Fibroblast of lung (primary cell): ENCODE measurements around the gene DLG5. TPM values are rescaled to one million over a fixed set of nuclear protein-coding genes. Genes with fewer than 3 reads are reported as not detected.

Experiments
- DNase-seq, 2 donors: peaks; one replicate each; pipeline versions ENCODE4 v3.0.0 to v3.0.0-alpha.2; 2010; ENCODE audit warnings: low read depth in 2 of 2
- H2AFZ ChIP-seq: 2 replicates; pipeline ENCODE4 v1.5.1; 2012; ENCODE audit warnings: low read length, control low read depth, inconsistent platforms
- H3K27ac ChIP-seq: 2 replicates; pipeline ENCODE4 v1.5.1; 2011; ENCODE audit warnings: low read length, control low read depth; ENCODE audit not compliant: insufficient read depth
- H3K27me3 ChIP-seq: 2 replicates; pipeline ENCODE4 v1.5.1; 2011; ENCODE audit warnings: mild to moderate bottlenecking, low read length; ENCODE audit not compliant: control insufficient read depth, insufficient read depth
- H3K36me3 ChIP-seq: 2 replicates; pipeline ENCODE4 v1.5.1; 2011; ENCODE audit warnings: low read length; ENCODE audit not compliant: control insufficient read depth, insufficient read depth
- H3K4me1 ChIP-seq: 2 replicates; pipeline ENCODE4 v1.5.1; 2011; ENCODE audit warnings: low read length; ENCODE audit not compliant: control insufficient read depth, insufficient read depth; ENCODE audit errors: extremely low read depth
- H3K4me2 ChIP-seq: 2 replicates; pipeline ENCODE4 v1.5.1; 2011; ENCODE audit warnings: low read length, control low read depth; ENCODE audit not compliant: insufficient read depth; ENCODE audit errors: extremely low read depth
- H3K4me3 ChIP-seq, 4 experiments: fragments of 200-600 bp in 1 of 4; sonication (generic) in 1 of 4; replicated peaks in 1 of 4; 2 replicates each; pipeline ENCODE4 v1.5.1; 2011 to 2016; ENCODE audit warnings: low read length in 4 of 4, low read depth in 3 of 4, mild to moderate bottlenecking in 3 of 4, control low read depth in 2 of 4, inconsistent platforms in 1 of 4, mixed read lengths in 1 of 4; ENCODE audit not compliant: insufficient read depth in 1 of 4; ENCODE audit errors: control extremely low read depth in 1 of 4
- H3K79me2 ChIP-seq: 2 replicates; pipeline ENCODE4 v1.5.1; 2012; ENCODE audit warnings: mild to moderate bottlenecking, low read length, inconsistent platforms; ENCODE audit not compliant: control insufficient read depth, insufficient read depth
- H3K9ac ChIP-seq: 2 replicates; pipeline ENCODE4 v1.5.1; 2011; ENCODE audit warnings: mild to moderate bottlenecking, low read length, control low read depth; ENCODE audit not compliant: insufficient read depth
- H3K9me3 ChIP-seq: 2 replicates; pipeline ENCODE4 v1.5.1; 2012; ENCODE audit warnings: low read depth, low read length; ENCODE audit not compliant: control insufficient read depth, insufficient read depth
- H4K20me1 ChIP-seq: 2 replicates; pipeline ENCODE4 v1.5.1; 2011; ENCODE audit warnings: low read length; ENCODE audit not compliant: control insufficient read depth, insufficient read depth; ENCODE audit errors: extremely low read depth
- EZH2 ChIP-seq: IDR thresholded peaks from 2 replicates; pipeline ENCODE4 v1.5.1; 2012; ENCODE audit warnings: low read length, control low read depth, mild to moderate bottlenecking; ENCODE audit errors: missing control alignments
- polyA plus RNA-seq, 2 donors: library from polyadenylated mRNA; depleted of rRNA in 1 of 2; stranded (reverse) in 1 of 2; unstranded in 1 of 2; fragments of >200 nt; gene quantifications; 2 replicates each; pipeline ENCODE4 v1.2.1, GENCODE V29; 2011 to 2012; ENCODE audit warnings: missing spikeins in 1 of 2
- total RNA-seq: library from RNA; depleted of rRNA; stranded (reverse); fragments of >200 nt; gene quantifications from 2 replicates; pipeline ENCODE4 v1.2.1, GENCODE V29; 2014
- TF ChIP-seq, protein P1 (sequence below), 2 donors: IDR thresholded peaks in 1 of 2; conservative IDR thresholded peaks in 1 of 2; 1 replicate in 1 of 2; 2 replicates in 1 of 2; pipeline ENCODE4 v1.5.1; 2011 to 2012; ENCODE audit warnings: low read length in 2 of 2, control low read depth in 1 of 2, inconsistent platforms in 1 of 2, low read depth in 1 of 2, mild to moderate bottlenecking in 1 of 2

The DLG5 gene
- total and polyA plus RNA-seq, 2 donors (not counting 1 experiment from before 2014, with no cell fraction given), result 15.3 to 40.8 TPM

DNA sequence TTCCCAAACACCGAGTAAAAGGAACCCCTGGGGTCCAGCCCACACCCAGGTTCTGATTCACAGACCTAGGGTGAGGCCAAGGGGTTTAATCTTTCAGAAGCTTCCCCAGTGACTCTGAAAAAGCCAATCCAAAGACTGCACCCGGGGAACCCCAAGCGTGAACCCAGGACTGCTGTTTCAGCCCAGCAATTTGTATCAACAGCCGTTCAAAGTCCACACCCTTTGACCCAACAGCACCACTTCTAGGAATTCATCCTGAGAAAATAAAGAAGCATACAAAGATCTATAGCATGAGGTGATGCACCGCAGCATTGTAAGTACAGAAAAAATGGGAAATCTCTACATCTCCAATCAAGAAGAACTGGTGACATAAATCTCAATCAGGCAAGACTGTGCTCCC, 24.4 kb downstream of the DLG5 start:
- Histone ChIP-seq H4K20me1 (no peaks in the 10 kb centered on the region), H3K9ac (no peak overlapping the region), H2AFZ (no peak overlapping the region), H3K27ac (no peak overlapping the region), H3K4me1 (peaks cover 6% of the 10 kb centered on the region), H3K4me2 (no peak overlapping the region), H3K9me3 (no peaks in the 10 kb centered on the region), H3K4me3 (no peak overlapping the region), H3K27me3 (no peaks in the 10 kb centered on the region), H3K36me3 (no peaks in the 10 kb centered on the region), H3K79me2 (peaks cover 36% of the 10 kb centered on the region)
- no peak for TF ChIP-seq EZH2
- TF ChIP-seq, protein P1, sequence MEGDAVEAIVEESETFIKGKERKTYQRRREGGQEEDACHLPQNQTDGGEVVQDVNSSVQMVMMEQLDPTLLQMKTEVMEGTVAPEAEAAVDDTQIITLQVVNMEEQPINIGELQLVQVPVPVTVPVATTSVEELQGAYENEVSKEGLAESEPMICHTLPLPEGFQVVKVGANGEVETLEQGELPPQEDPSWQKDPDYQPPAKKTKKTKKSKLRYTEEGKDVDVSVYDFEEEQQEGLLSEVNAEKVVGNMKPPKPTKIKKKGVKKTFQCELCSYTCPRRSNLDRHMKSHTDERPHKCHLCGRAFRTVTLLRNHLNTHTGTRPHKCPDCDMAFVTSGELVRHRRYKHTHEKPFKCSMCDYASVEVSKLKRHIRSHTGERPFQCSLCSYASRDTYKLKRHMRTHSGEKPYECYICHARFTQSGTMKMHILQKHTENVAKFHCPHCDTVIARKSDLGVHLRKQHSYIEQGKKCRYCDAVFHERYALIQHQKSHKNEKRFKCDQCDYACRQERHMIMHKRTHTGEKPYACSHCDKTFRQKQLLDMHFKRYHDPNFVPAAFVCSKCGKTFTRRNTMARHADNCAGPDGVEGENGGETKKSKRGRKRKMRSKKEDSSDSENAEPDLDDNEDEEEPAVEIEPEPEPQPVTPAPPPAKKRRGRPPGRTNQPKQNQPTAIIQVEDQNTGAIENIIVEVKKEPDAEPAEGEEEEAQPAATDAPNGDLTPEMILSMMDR (conservative IDR thresholded peaks at IDR 0.05 in 1 of 2, IDR thresholded peaks at IDR 0.05 in 1 of 2; ENCODE audit: low read depth in 1 of 2, low read length in 2 of 2), result no peak
- DNase-seq, result no peak

DNA sequence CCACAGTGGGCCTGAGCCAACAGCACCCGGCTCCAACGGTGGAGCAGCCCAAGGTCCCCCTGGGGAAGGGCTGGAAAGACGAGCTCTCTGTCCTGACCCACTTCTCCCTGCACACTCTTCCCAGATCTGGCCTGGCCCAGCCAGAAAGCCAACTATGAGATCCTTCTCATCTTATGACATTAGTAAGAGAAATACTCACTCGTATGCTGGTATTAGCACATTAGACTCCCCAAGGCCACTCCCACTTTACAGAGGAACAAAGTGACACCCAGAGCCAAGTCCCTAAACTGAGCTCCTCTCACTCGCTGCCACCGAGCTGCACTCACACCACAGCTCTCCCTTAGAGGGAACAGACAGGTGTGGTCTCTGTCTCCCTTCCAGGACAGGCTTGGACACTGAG, 24.8 kb downstream of the DLG5 start:
- H2AFZ ChIP-seq, result no peak overlapping the region
- no peak for TF ChIP-seq EZH2
- TF ChIP-seq, protein P1 (conservative IDR thresholded peaks at IDR 0.05 in 1 of 2, IDR thresholded peaks at IDR 0.05 in 1 of 2; ENCODE audit: low read depth in 1 of 2, low read length in 2 of 2), result no peak
- no peak overlapping the region for H3K4me3 ChIP-seq
- H3K4me1 ChIP-seq, result peaks cover 6% of the 10 kb centered on the region
- no peaks in the 10 kb centered on the region for H3K27me3 ChIP-seq
- H3K4me2 ChIP-seq, result no peak overlapping the region
- no peaks in the 10 kb centered on the region for H4K20me1 ChIP-seq
- H3K27ac ChIP-seq, result no peak overlapping the region
- H3K9ac ChIP-seq, result no peak overlapping the region
- no peaks in the 10 kb centered on the region for H3K9me3 ChIP-seq
- DNase-seq, result no peak
- H3K36me3 ChIP-seq, result no peaks in the 10 kb centered on the region
- H3K79me2 ChIP-seq, result peaks cover 33% of the 10 kb centered on the region

DNA sequence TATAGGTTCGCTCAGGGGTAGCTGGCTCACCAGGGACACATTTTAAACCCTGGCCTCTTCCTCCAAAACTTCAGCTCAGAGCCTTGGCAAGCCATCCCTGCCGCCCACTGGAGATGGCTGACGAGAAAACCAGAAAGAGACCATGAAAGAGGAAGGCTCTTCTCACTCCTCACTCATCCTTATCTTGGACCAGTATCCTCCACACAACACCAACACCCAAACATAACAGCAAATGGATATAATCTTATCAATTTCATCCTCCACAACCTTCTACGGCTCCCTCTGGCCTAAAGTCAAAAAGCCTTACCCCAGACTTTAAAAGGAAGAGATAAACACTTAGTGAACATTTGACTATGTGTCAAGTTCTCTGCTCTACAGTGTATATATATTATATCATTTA, 26.9 kb downstream of the DLG5 start:
- DNase-seq, result no peak
- no peak overlapping the region for H3K4me3 ChIP-seq
- peaks cover under 1% of the 10 kb centered on the region for H4K20me1 ChIP-seq
- no peak overlapping the region for H3K4me2 ChIP-seq
- H3K27me3 ChIP-seq, result no peaks in the 10 kb centered on the region
- peaks cover 28% of the 10 kb centered on the region for H3K79me2 ChIP-seq
- no peak overlapping the region for H3K27ac ChIP-seq
- TF ChIP-seq, protein P1 (conservative IDR thresholded peaks at IDR 0.05 in 1 of 2, IDR thresholded peaks at IDR 0.05 in 1 of 2; ENCODE audit: low read depth in 1 of 2, low read length in 2 of 2), result no peak
- TF ChIP-seq EZH2, result no peak
- H3K9ac ChIP-seq, result no peak overlapping the region
- H2AFZ ChIP-seq, result no peak overlapping the region
- no peaks in the 10 kb centered on the region for H3K9me3 ChIP-seq
- H3K36me3 ChIP-seq, result no peaks in the 10 kb centered on the region
- peaks cover 6% of the 10 kb centered on the region for H3K4me1 ChIP-seq
